HEK293T (cell line): ENCODE measurements around the gene TSPAN12.

Source experiments
- ARNT ChIP-seq: fragments of 450-650 bp; IDR thresholded peaks from 2 replicates; pipeline ENCODE4 v1.6.1; 2017; ENCODE audit warnings: mild to moderate bottlenecking
- BHLHE40 ChIP-seq: fragments of 450-650 bp; IDR thresholded peaks from 2 replicates; pipeline ENCODE4 v1.6.1; 2016; ENCODE audit warnings: mild to moderate bottlenecking, moderate library complexity, borderline replicate concordance
- ELF4 ChIP-seq: fragments of 450-650 bp; IDR thresholded peaks from 2 replicates; pipeline ENCODE4 v1.6.1; 2017; ENCODE audit warnings: antibody characterized with exemption
- FOXA1 ChIP-seq: fragments of 450-650 bp; IDR thresholded peaks from 2 replicates; pipeline ENCODE4 v1.6.1; 2016; ENCODE audit warnings: mild to moderate bottlenecking
- FOXK2 ChIP-seq: fragments of 450-650 bp; IDR thresholded peaks from 2 replicates; pipeline ENCODE4 v1.6.1; 2016; ENCODE audit warnings: mild to moderate bottlenecking
- FOXM1 ChIP-seq: fragments of 450-650 bp; IDR thresholded peaks from 2 replicates; pipeline ENCODE4 v1.6.1; 2017; ENCODE audit warnings: mild to moderate bottlenecking, borderline replicate concordance
- NFRKB ChIP-seq: fragments of 450-650 bp; IDR thresholded peaks from 2 replicates; pipeline ENCODE4 v1.6.1; 2016; ENCODE audit warnings: mild to moderate bottlenecking, moderate library complexity
- SP1 ChIP-seq: fragments of 450-650 bp; IDR thresholded peaks from 2 replicates; pipeline ENCODE4 v1.6.1; 2017
- TARDBP ChIP-seq: fragments of 450-650 bp; IDR thresholded peaks from 2 replicates; pipeline ENCODE4 v1.6.1; 2016

DNA sequence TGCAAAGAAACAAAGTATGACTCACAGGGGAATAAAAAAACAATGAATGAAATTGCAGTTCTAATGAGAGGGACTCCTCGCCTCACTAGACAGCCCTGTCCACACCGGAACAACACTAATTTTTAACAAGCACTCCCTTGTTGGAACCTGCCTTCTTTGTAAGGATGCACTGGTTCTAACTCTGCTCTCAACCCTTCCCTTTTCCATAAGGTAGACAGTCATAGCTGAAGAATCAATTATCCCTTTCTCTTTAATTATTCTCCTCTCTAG, 65.1 kb downstream of the TSPAN12 start:
- TF ChIP-seq NFRKB (no peak), SP1 (no peak), FOXA1 (no peak), TARDBP (no peak), ELF4 (no peak), FOXM1 (no peak), ARNT (no peak), BHLHE40 (no peak), FOXK2 (no peak)
